Measurements from ENCODE around the gene SNRPA. TPM values are rescaled to one million over a fixed set of nuclear protein-coding genes. Genes with fewer than 3 reads are reported as not detected.

The SNRPA gene
- total and polyA plus RNA-seq, 2 of the 13 experiments (the other 11 are each of a cell fraction or from before 2014, with no cell fraction given), result 59.6 to 162 TPM

DNA sequence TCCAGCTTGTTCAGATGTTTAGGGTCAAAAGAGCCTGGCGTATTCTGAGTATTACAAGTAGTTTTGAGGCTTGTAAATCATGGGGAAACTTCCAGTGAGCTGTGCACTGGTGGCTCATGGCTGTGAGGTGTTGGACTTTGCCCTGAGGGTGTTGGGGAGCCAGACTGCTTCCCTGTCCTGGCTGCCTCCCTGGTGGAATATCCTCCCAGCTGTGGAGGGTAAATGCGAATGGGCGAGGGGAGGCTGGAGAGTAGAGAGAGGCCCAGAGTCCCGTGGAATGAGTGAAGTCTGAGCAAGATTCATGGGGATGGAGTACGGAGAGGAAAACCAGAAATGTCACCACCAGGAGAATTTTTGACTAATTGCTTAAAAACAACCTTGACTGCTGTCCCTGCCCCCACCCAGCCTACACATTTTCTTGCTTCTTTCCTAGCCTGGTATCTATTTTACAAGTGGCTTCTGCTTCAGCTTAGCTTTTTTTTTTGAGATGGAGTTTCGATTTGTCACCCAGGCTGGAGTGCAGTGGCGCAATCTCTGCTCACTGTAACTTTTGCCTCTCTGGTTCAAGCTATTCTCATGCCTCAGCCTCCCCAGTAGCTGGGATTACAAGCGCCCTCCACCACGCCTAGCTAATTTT, 3.7 kb downstream of the SNRPA start (continued):
- TF ChIP-seq, protein P1, sequence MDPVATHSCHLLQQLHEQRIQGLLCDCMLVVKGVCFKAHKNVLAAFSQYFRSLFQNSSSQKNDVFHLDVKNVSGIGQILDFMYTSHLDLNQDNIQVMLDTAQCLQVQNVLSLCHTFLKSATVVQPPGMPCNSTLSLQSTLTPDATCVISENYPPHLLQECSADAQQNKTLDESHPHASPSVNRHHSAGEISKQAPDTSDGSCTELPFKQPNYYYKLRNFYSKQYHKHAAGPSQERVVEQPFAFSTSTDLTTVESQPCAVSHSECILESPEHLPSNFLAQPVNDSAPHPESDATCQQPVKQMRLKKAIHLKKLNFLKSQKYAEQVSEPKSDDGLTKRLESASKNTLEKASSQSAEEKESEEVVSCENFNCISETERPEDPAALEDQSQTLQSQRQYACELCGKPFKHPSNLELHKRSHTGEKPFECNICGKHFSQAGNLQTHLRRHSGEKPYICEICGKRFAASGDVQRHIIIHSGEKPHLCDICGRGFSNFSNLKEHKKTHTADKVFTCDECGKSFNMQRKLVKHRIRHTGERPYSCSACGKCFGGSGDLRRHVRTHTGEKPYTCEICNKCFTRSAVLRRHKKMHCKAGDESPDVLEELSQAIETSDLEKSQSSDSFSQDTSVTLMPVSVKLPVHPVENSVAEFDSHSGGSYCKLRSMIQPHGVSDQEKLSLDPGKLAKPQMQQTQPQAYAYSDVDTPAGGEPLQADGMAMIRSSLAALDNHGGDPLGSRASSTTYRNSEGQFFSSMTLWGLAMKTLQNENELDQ (CRISPR knock-in tag; IDR thresholded peaks at IDR 0.05; ENCODE audit: borderline replicate concordance), result no peak
- TF ChIP-seq GATAD2A (CRISPR knock-in tag; IDR thresholded peaks at IDR 0.05) (no peak; the same call in none of the 2 replicates), NFE2L1 (CRISPR knock-in tag; IDR thresholded peaks at IDR 0.05; ENCODE audit: borderline replicate concordance) (no peak), REPIN1 (CRISPR knock-in tag; IDR thresholded peaks at IDR 0.05; ENCODE audit: borderline replicate concordance, low read depth) (no peak), JARID2 (CRISPR knock-in tag; IDR thresholded peaks at IDR 0.05; ENCODE audit: insufficient replicate concordance) (no peak), TGIF2 (CRISPR knock-in tag; IDR thresholded peaks at IDR 0.05) (no peak), DNMT1 (CRISPR knock-in tag; IDR thresholded peaks at IDR 0.05) (no peak), SALL2 (CRISPR knock-in tag; IDR thresholded peaks at IDR 0.05) (no peak), HOXA3 (CRISPR knock-in tag; IDR thresholded peaks at IDR 0.05) (peak; percentile 44; the same call in 1 of the 2 replicates)
- TF ChIP-seq, protein P2, sequence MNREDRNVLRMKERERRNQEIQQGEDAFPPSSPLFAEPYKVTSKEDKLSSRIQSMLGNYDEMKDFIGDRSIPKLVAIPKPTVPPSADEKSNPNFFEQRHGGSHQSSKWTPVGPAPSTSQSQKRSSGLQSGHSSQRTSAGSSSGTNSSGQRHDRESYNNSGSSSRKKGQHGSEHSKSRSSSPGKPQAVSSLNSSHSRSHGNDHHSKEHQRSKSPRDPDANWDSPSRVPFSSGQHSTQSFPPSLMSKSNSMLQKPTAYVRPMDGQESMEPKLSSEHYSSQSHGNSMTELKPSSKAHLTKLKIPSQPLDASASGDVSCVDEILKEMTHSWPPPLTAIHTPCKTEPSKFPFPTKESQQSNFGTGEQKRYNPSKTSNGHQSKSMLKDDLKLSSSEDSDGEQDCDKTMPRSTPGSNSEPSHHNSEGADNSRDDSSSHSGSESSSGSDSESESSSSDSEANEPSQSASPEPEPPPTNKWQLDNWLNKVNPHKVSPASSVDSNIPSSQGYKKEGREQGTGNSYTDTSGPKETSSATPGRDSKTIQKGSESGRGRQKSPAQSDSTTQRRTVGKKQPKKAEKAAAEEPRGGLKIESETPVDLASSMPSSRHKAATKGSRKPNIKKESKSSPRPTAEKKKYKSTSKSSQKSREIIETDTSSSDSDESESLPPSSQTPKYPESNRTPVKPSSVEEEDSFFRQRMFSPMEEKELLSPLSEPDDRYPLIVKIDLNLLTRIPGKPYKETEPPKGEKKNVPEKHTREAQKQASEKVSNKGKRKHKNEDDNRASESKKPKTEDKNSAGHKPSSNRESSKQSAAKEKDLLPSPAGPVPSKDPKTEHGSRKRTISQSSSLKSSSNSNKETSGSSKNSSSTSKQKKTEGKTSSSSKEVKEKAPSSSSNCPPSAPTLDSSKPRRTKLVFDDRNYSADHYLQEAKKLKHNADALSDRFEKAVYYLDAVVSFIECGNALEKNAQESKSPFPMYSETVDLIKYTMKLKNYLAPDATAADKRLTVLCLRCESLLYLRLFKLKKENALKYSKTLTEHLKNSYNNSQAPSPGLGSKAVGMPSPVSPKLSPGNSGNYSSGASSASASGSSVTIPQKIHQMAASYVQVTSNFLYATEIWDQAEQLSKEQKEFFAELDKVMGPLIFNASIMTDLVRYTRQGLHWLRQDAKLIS (CRISPR knock-in tag; IDR thresholded peaks at IDR 0.05), result no peak
- TF ChIP-seq, protein P3, sequence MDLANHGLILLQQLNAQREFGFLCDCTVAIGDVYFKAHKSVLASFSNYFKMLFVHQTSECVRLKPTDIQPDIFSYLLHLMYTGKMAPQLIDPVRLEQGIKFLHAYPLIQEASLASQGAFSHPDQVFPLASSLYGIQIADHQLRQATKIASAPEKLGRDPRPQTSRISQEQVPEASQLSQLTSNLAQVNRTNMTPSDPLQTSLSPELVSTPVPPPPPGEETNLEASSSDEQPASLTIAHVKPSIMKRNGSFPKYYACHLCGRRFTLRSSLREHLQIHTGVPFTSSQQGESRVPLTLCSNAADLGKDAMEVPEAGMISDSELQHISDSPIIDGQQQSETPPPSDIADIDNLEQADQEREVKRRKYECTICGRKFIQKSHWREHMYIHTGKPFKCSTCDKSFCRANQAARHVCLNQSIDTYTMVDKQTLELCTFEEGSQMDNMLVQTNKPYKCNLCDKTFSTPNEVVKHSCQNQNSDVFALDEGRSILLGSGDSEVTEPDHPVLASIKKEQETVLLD (CRISPR knock-in tag; IDR thresholded peaks at IDR 0.05; ENCODE audit: low read depth), result no peak
- TF ChIP-seq, protein P4, sequence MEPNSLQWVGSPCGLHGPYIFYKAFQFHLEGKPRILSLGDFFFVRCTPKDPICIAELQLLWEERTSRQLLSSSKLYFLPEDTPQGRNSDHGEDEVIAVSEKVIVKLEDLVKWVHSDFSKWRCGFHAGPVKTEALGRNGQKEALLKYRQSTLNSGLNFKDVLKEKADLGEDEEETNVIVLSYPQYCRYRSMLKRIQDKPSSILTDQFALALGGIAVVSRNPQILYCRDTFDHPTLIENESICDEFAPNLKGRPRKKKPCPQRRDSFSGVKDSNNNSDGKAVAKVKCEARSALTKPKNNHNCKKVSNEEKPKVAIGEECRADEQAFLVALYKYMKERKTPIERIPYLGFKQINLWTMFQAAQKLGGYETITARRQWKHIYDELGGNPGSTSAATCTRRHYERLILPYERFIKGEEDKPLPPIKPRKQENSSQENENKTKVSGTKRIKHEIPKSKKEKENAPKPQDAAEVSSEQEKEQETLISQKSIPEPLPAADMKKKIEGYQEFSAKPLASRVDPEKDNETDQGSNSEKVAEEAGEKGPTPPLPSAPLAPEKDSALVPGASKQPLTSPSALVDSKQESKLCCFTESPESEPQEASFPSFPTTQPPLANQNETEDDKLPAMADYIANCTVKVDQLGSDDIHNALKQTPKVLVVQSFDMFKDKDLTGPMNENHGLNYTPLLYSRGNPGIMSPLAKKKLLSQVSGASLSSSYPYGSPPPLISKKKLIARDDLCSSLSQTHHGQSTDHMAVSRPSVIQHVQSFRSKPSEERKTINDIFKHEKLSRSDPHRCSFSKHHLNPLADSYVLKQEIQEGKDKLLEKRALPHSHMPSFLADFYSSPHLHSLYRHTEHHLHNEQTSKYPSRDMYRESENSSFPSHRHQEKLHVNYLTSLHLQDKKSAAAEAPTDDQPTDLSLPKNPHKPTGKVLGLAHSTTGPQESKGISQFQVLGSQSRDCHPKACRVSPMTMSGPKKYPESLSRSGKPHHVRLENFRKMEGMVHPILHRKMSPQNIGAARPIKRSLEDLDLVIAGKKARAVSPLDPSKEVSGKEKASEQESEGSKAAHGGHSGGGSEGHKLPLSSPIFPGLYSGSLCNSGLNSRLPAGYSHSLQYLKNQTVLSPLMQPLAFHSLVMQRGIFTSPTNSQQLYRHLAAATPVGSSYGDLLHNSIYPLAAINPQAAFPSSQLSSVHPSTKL (CRISPR knock-in tag; IDR thresholded peaks at IDR 0.05), result peak; percentile 31; the same call in 1 of the 2 replicates
- TF ChIP-seq, protein P5, sequence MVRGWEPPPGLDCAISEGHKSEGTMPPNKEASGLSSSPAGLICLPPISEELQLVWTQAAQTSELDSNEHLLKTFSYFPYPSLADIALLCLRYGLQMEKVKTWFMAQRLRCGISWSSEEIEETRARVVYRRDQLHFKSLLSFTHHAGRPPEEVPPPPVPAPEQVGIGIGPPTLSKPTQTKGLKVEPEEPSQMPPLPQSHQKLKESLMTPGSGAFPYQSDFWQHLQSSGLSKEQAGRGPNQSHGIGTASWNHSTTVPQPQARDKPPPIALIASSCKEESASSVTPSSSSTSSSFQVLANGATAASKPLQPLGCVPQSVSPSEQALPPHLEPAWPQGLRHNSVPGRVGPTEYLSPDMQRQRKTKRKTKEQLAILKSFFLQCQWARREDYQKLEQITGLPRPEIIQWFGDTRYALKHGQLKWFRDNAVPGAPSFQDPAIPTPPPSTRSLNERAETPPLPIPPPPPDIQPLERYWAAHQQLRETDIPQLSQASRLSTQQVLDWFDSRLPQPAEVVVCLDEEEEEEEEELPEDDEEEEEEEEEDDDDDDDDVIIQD (CRISPR knock-in tag; IDR thresholded peaks at IDR 0.05; ENCODE audit: low read depth), result no peak

All from HepG2 (cell line).